A549 (cell line): ENCODE measurements around the gene IGSF9. TPM values are rescaled to one million over a fixed set of nuclear protein-coding genes. Genes with fewer than 3 reads are reported as not detected.

Experiments used
- ATAC-seq, 2 experiments: fragments of 200-7000 bp in 1 of 2; fragments of >200 bp in 1 of 2; cut with Nextera tagmentation in 1 of 2; cut with Tn5 transposase in 1 of 2; 3 replicates each; pipeline versions ENCODE4 v1.8.0 to v1.9.1; 2018 to 2020; ENCODE audit warnings: mild to moderate bottlenecking in 1 of 2, moderate library complexity in 1 of 2
- CTCF ChIA-PET: fragments of 300-600 bp; sonication (Branson Sonifier 250); formaldehyde crosslinking; extraction: SDS; loops from one replicate; lab custom pipeline; 2021; ENCODE audit warnings: antibody characterized with exemption, inconsistent platforms; lab: Yijun Ruan, JAX
- POLR2A ChIA-PET: fragments of 350-600 bp; formaldehyde crosslinking; extraction: SDS; loops from one replicate; lab custom pipeline; 2021; ENCODE audit warnings: antibody characterized with exemption, inconsistent platforms; lab: Yijun Ruan, JAX
- DNase-seq, 2 experiments: peaks; one replicate each; pipeline versions ENCODE4 v3.0.0 to v3.0.0-alpha.2; 2011 to 2016; ENCODE audit warnings: low read depth in 1 of 2, low spot score in 1 of 2
- FAIRE-seq: peaks from 2 replicates; lab custom pipeline; 2011; peaks lifted over from hg19 to GRCh38; lab: Jason Lieb, UNC
- H3K27ac ChIP-seq, 2 experiments: fragments of >200 bp; sonication (Bioruptor Twin); formaldehyde crosslinking; 3 replicates each; pipeline ENCODE4 v1.5.1; 2016 to 2017
- H3K4me1 ChIP-seq: fragments of >200 bp; sonication (Bioruptor Twin); formaldehyde crosslinking; 3 replicates; pipeline ENCODE4 v1.6.1; 2016
- H3K4me2 ChIP-seq: fragments of >200 bp; sonication (Bioruptor Twin); formaldehyde crosslinking; 3 replicates; pipeline ENCODE4 v1.6.1; 2016
- H3K4me3 ChIP-seq: fragments of >200 bp; sonication (Bioruptor Twin); formaldehyde crosslinking; 3 replicates; pipeline ENCODE4 v1.5.1; 2016
- H3K9me3 ChIP-seq: fragments of >200 bp; sonication (Bioruptor Twin); formaldehyde crosslinking; 3 replicates; pipeline ENCODE4 v1.6.1; 2016
- BCL3 ChIP-seq: fragments of >200 bp; sonication (Bioruptor Twin); formaldehyde crosslinking; IDR thresholded peaks from 3 replicates; pipeline ENCODE4 v1.6.1; 2016
- EHF ChIP-seq: fragments of 250-450 bp; sonication (Bioruptor Pico); IDR thresholded peaks from 2 replicates; pipeline ENCODE4 v1.5.0; 2020; ENCODE audit warnings: mild to moderate bottlenecking
- EHMT2 ChIP-seq: fragments of 200-600 bp; sonication (generic); IDR thresholded peaks from 2 replicates; pipeline ENCODE4 v1.6.1; 2016; ENCODE audit warnings: antibody characterized with exemption, low read depth, mild to moderate bottlenecking, moderate library complexity
- FOSB ChIP-seq: fragments of 250-450 bp; sonication (Bioruptor Pico); IDR thresholded peaks from 2 replicates; pipeline ENCODE4 v1.5.0; 2020; ENCODE audit warnings: mild to moderate bottlenecking, moderate library complexity
- HEYL ChIP-seq: fragments of 250-450 bp; sonication (Bioruptor Pico); IDR thresholded peaks from 2 replicates; pipeline ENCODE4 v1.8.0; 2021; ENCODE audit warnings: mild to moderate bottlenecking, moderate library complexity
- HOXA7 ChIP-seq: fragments of 250-450 bp; sonication (Bioruptor Pico); IDR thresholded peaks from 2 replicates; pipeline ENCODE4 v1.5.0; 2020; ENCODE audit warnings: mild to moderate bottlenecking, moderate library complexity
- HOXB5 ChIP-seq: fragments of 250-450 bp; sonication (Bioruptor Pico); IDR thresholded peaks from 2 replicates; pipeline ENCODE4 v1.5.0; 2020; ENCODE audit warnings: mild to moderate bottlenecking, moderate library complexity
- KDM1A ChIP-seq: fragments of 200-600 bp; sonication (generic); IDR thresholded peaks from 2 replicates; pipeline ENCODE4 v1.6.1; 2016; ENCODE audit warnings: low read depth, mild to moderate bottlenecking
- KDM5A ChIP-seq: fragments of 200-600 bp; sonication (generic); IDR thresholded peaks from 2 replicates; pipeline ENCODE4 v1.6.1; 2016; ENCODE audit warnings: antibody characterized with exemption, mild to moderate bottlenecking
- MYC ChIP-seq: IDR thresholded peaks from 2 replicates; pipeline ENCODE4 v1.6.1; 2012; ENCODE audit warnings: mild to moderate bottlenecking, inconsistent platforms, low read length, improper control_type of control experiment, borderline replicate concordance
- NFE2L2 ChIP-seq: fragments of 150-350 bp; conservative IDR thresholded peaks from 2 replicates; pipeline ENCODE4 v1.6.1; 2014; ENCODE audit warnings: low read length
- NR3C1 ChIP-seq: fragments of >200 bp; sonication (Bioruptor Twin); formaldehyde crosslinking; IDR thresholded peaks from 3 replicates; pipeline ENCODE4 v1.6.1; 2017
- PHF8 ChIP-seq: fragments of 200-600 bp; sonication (generic); IDR thresholded peaks from 2 replicates; pipeline ENCODE4 v1.6.1; 2016; ENCODE audit warnings: low read depth, mild to moderate bottlenecking, antibody characterized with exemption, moderate library complexity, borderline replicate concordance
- POLR2A ChIP-seq: IDR thresholded peaks from 2 replicates; pipeline ENCODE4 v1.6.1; 2012; ENCODE audit warnings: mild to moderate bottlenecking, low read length
- RAD21 ChIP-seq, 2 experiments: fragments of >200 bp in 1 of 2; sonication (Bioruptor Twin) in 1 of 2; formaldehyde crosslinking in 1 of 2; IDR thresholded peaks in 1 of 2; conservative IDR thresholded peaks in 1 of 2; 2 replicates in 1 of 2; 3 replicates in 1 of 2; pipeline ENCODE4 v1.6.1; 2012 to 2018; ENCODE audit warnings: inconsistent platforms in 1 of 2
- RCOR1 ChIP-seq: fragments of 150-350 bp; IDR thresholded peaks from 2 replicates; pipeline ENCODE4 v1.6.1; 2014; ENCODE audit warnings: antibody characterized with exemption, low read length, low read depth
- REST ChIP-seq: fragments of 200-600 bp; sonication (generic); IDR thresholded peaks from 2 replicates; pipeline ENCODE4 v1.6.1; 2016; ENCODE audit warnings: antibody characterized with exemption, mild to moderate bottlenecking, moderate library complexity
- RNF2 ChIP-seq: fragments of 200-600 bp; sonication (generic); IDR thresholded peaks from 2 replicates; pipeline ENCODE4 v1.6.1; 2016; ENCODE audit warnings: low read depth, mild to moderate bottlenecking, antibody characterized with exemption, moderate library complexity, borderline replicate concordance
- TFCP2L1 ChIP-seq: fragments of 250-450 bp; sonication (Bioruptor Pico); IDR thresholded peaks from 2 replicates; pipeline ENCODE4 v1.5.0; 2021; ENCODE audit warnings: mild to moderate bottlenecking
- ZNF302 ChIP-seq: fragments of 250-450 bp; sonication (Bioruptor Pico); IDR thresholded peaks from 2 replicates; pipeline ENCODE4 v1.9.0; 2021; ENCODE audit warnings: inconsistent platforms, mild to moderate bottlenecking, moderate library complexity
- WGBS: methylation state at CpG from one replicate; pipeline ENCODE4 v1.1.6; 2017; ENCODE audit errors: missing lambda C conversion rate; 5-methylcytosine and 5-hydroxymethylcytosine counted together
- polyA plus RNA-seq, 4 experiments: library from polyadenylated mRNA; depleted of rRNA in 3 of 4; stranded (reverse); fragments of >200 nt; fragmentation: RNase III in 1 of 4; extraction: RNeasy Plus Mini Kit Qiagen cat#74134 plus additional on column Dnase treatment in 1 of 4; gene quantifications; 2 replicates in 3 of 4; 3 replicates in 1 of 4; pipeline ENCODE4 v1.2.3, GENCODE V29; 2011 to 2017
- TF ChIP-seq, protein P1 (sequence below): IDR thresholded peaks from 2 replicates; pipeline ENCODE4 v1.6.1; 2012
- TF ChIP-seq, protein P2 (sequence below): fragments of 250-450 bp; sonication (Bioruptor Pico); IDR thresholded peaks from 2 replicates; pipeline ENCODE4 v1.5.0; 2021; ENCODE audit warnings: mild to moderate bottlenecking, moderate library complexity, borderline replicate concordance

Gene IGSF9
- polyA plus RNA-seq, 2 of the 4 experiments (the other 2 are of a cell fraction): 0.06 to 0.54 TPM

GRCh38 chr1:159983681-159984080 lies 38.3 kb upstream of the IGSF9 start:
- DNase-seq (no peak), ATAC-seq (no peak), FAIRE-seq (no peak)
- TF ChIP-seq FOSB (CRISPR knock-in tag): no peak
- TF ChIP-seq KDM5A: no peak
- TF ChIP-seq MYC: no peak
- no peak for TF ChIP-seq NR3C1
- TF ChIP-seq TFCP2L1 (CRISPR knock-in tag): no peak
- TF ChIP-seq ZNF302 (CRISPR knock-in tag): no peak
- TF ChIP-seq, protein P1, sequence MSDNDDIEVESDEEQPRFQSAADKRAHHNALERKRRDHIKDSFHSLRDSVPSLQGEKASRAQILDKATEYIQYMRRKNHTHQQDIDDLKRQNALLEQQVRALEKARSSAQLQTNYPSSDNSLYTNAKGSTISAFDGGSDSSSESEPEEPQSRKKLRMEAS: no peak
- TF ChIP-seq REST: no peak
- TF ChIP-seq RAD21 (conservative IDR thresholded peaks at IDR 0.05 in 1 of 2, IDR thresholded peaks at IDR 0.05 in 1 of 2): no peak
- TF ChIP-seq, protein P2, sequence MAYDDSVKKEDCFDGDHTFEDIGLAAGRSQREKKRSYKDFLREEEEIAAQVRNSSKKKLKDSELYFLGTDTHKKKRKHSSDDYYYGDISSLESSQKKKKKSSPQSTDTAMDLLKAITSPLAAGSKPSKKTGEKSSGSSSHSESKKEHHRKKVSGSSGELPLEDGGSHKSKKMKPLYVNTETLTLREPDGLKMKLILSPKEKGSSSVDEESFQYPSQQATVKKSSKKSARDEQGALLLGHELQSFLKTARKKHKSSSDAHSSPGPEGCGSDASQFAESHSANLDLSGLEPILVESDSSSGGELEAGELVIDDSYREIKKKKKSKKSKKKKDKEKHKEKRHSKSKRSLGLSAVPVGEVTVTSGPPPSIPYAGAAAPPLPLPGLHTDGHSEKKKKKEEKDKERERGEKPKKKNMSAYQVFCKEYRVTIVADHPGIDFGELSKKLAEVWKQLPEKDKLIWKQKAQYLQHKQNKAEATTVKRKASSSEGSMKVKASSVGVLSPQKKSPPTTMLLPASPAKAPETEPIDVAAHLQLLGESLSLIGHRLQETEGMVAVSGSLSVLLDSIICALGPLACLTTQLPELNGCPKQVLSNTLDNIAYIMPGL: no peak
- TF ChIP-seq RCOR1: no peak
- no peak for TF ChIP-seq HOXA7 (CRISPR knock-in tag)
- TF ChIP-seq RNF2: no peak
- no peak for TF ChIP-seq POLR2A
- no peak for TF ChIP-seq NFE2L2
- TF ChIP-seq BCL3: no peak
- no peak for TF ChIP-seq EHMT2
- H3K4me1 ChIP-seq: no peaks in the 10 kb centered on the region
- CTCF ChIA-PET: interaction anchor here (1.2 to 4.4 kb wide), 5 partner anchors 11 to 101 kb away, joined by 3 to 30 read pairs (median 4); no protein-coding TSS in a partner anchor
- no peak overlapping the region for H3K27ac ChIP-seq
- POLR2A ChIA-PET: no interaction called here
- no peak overlapping the region for H3K4me2 ChIP-seq
- WGBS: 12% methylated on average over 5 of the region's 5 CpGs
- H3K4me3 ChIP-seq: no peak overlapping the region
- H3K9me3 ChIP-seq: no peaks in the 10 kb centered on the region

GRCh38 chr1:159982280-159982679 lies 36.9 kb upstream of the IGSF9 start:
- H3K4me1 ChIP-seq: no peaks in the 10 kb centered on the region
- WGBS: 53% methylated on average over 5 of the region's 6 CpGs
- no peak overlapping the region for H3K4me2 ChIP-seq
- POLR2A ChIA-PET: no interaction called here
- ATAC-seq: no peak
- H3K9me3 ChIP-seq: no peaks in the 10 kb centered on the region
- no peak overlapping the region for H3K27ac ChIP-seq
- DNase-seq: no peak
- H3K4me3 ChIP-seq: no peak overlapping the region
- TF ChIP-seq PHF8 (no peak), EHF (no peak), KDM1A (no peak), HEYL (CRISPR knock-in tag) (no peak), HOXB5 (CRISPR knock-in tag) (no peak), HOXA7 (CRISPR knock-in tag) (no peak)
- CTCF ChIA-PET: interaction anchor here (0.9 to 4.4 kb wide), 3 partner anchors 12 to 46 kb away, joined by 3 to 30 read pairs (median 5); no protein-coding TSS in a partner anchor
- no peak for FAIRE-seq
